Fibroblast of lung (primary cell): ENCODE results near the gene ASB17. TPM values are rescaled to one million over a fixed set of nuclear protein-coding genes. Genes with fewer than 3 reads are reported as not detected.
"Not testable (repeated sequence)": the region's sequence is repeated elsewhere in the genome, so short reads cannot be mapped to it uniquely, and the experiment has no call there.

Experiments used
- DNase-seq, 2 donors: peaks; one replicate each; pipeline versions ENCODE4 v3.0.0 to v3.0.0-alpha.2; 2010; ENCODE audit warnings: low read depth in 2 of 2
- H2AFZ ChIP-seq: 2 replicates; pipeline ENCODE4 v1.5.1; 2012; ENCODE audit warnings: low read length, control low read depth, inconsistent platforms
- H3K27ac ChIP-seq: 2 replicates; pipeline ENCODE4 v1.5.1; 2011; ENCODE audit warnings: low read length, control low read depth; ENCODE audit not compliant: insufficient read depth
- H3K27me3 ChIP-seq: 2 replicates; pipeline ENCODE4 v1.5.1; 2011; ENCODE audit warnings: mild to moderate bottlenecking, low read length; ENCODE audit not compliant: control insufficient read depth, insufficient read depth
- H3K36me3 ChIP-seq: 2 replicates; pipeline ENCODE4 v1.5.1; 2011; ENCODE audit warnings: low read length; ENCODE audit not compliant: control insufficient read depth, insufficient read depth
- H3K4me1 ChIP-seq: 2 replicates; pipeline ENCODE4 v1.5.1; 2011; ENCODE audit warnings: low read length; ENCODE audit not compliant: control insufficient read depth, insufficient read depth; ENCODE audit errors: extremely low read depth
- H3K4me2 ChIP-seq: 2 replicates; pipeline ENCODE4 v1.5.1; 2011; ENCODE audit warnings: low read length, control low read depth; ENCODE audit not compliant: insufficient read depth; ENCODE audit errors: extremely low read depth
- H3K4me3 ChIP-seq, 4 experiments: fragments of 200-600 bp in 1 of 4; sonication (generic) in 1 of 4; replicated peaks in 1 of 4; 2 replicates each; pipeline ENCODE4 v1.5.1; 2011 to 2016; ENCODE audit warnings: low read length in 4 of 4, low read depth in 3 of 4, mild to moderate bottlenecking in 3 of 4, control low read depth in 2 of 4, inconsistent platforms in 1 of 4, mixed read lengths in 1 of 4; ENCODE audit not compliant: insufficient read depth in 1 of 4; ENCODE audit errors: control extremely low read depth in 1 of 4
- H3K79me2 ChIP-seq: 2 replicates; pipeline ENCODE4 v1.5.1; 2012; ENCODE audit warnings: mild to moderate bottlenecking, low read length, inconsistent platforms; ENCODE audit not compliant: control insufficient read depth, insufficient read depth
- H3K9ac ChIP-seq: 2 replicates; pipeline ENCODE4 v1.5.1; 2011; ENCODE audit warnings: mild to moderate bottlenecking, low read length, control low read depth; ENCODE audit not compliant: insufficient read depth
- H3K9me3 ChIP-seq: 2 replicates; pipeline ENCODE4 v1.5.1; 2012; ENCODE audit warnings: low read depth, low read length; ENCODE audit not compliant: control insufficient read depth, insufficient read depth
- H4K20me1 ChIP-seq: 2 replicates; pipeline ENCODE4 v1.5.1; 2011; ENCODE audit warnings: low read length; ENCODE audit not compliant: control insufficient read depth, insufficient read depth; ENCODE audit errors: extremely low read depth
- CTCF ChIP-seq, 2 donors: IDR thresholded peaks in 1 of 2; conservative IDR thresholded peaks in 1 of 2; 1 replicate in 1 of 2; 2 replicates in 1 of 2; pipeline ENCODE4 v1.5.1; 2011 to 2012; ENCODE audit warnings: low read length in 2 of 2, control low read depth in 1 of 2, inconsistent platforms in 1 of 2, low read depth in 1 of 2, mild to moderate bottlenecking in 1 of 2
- EZH2 ChIP-seq: IDR thresholded peaks from 2 replicates; pipeline ENCODE4 v1.5.1; 2012; ENCODE audit warnings: low read length, control low read depth, mild to moderate bottlenecking; ENCODE audit errors: missing control alignments
- polyA plus RNA-seq, 2 donors: library from polyadenylated mRNA; depleted of rRNA in 1 of 2; stranded (reverse) in 1 of 2; unstranded in 1 of 2; fragments of >200 nt; gene quantifications; 2 replicates each; pipeline ENCODE4 v1.2.1, GENCODE V29; 2011 to 2012; ENCODE audit warnings: missing spikeins in 1 of 2
- total RNA-seq: library from RNA; depleted of rRNA; stranded (reverse); fragments of >200 nt; gene quantifications from 2 replicates; pipeline ENCODE4 v1.2.1, GENCODE V29; 2014

The ASB17 gene
- total and polyA plus RNA-seq, 2 donors (not counting 1 experiment from before 2014, with no cell fraction given): not detected

GRCh38 chr1:75950176-75950575, 18.0 kb upstream of the ASB17 start:
- Histone ChIP-seq H3K4me2 (no peak overlapping the region), H3K4me3 (no peak overlapping the region), H3K36me3 (no peaks in the 10 kb centered on the region), H4K20me1 (no peaks in the 10 kb centered on the region), H3K4me1 (no peaks in the 10 kb centered on the region), H3K27ac (no peak overlapping the region), H3K9me3 (no peaks in the 10 kb centered on the region), H2AFZ (no peak overlapping the region), H3K79me2 (no peaks in the 10 kb centered on the region), H3K27me3 (no peaks in the 10 kb centered on the region), H3K9ac (no peak overlapping the region)
- no peak for DNase-seq
- TF ChIP-seq EZH2 (no peak), CTCF (conservative IDR thresholded peaks at IDR 0.05 in 1 of 2, IDR thresholded peaks at IDR 0.05 in 1 of 2; ENCODE audit: low read depth in 1 of 2, low read length in 2 of 2) (no peak)

DNA sequence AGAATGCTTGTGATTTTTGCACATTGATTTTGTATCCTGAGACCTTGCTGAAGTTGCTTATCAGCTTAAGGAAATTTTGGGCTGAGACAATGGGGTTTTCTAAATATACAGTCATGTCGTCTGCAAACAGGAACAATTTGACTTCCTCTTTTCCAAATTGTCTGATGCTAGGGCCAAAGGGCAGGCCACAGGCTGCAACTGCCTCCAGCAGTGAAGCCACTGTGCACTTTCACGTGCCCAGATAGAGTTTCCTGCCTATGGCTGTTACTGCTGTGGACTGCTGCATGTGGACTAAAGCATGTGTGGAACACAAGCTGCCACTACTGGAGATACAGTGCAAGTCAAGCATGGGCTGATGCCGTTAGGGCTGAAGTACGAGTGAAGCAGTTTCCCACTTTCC, 10.8 kb upstream of the ASB17 start:
- not testable (repeated sequence) for H3K36me3 ChIP-seq, H3K9ac ChIP-seq, H4K20me1 ChIP-seq, H3K27ac ChIP-seq, H3K4me1 ChIP-seq, H2AFZ ChIP-seq, H3K9me3 ChIP-seq, H3K27me3 ChIP-seq, H3K4me2 ChIP-seq, DNase-seq, H3K4me3 ChIP-seq, H3K79me2 ChIP-seq

GRCh38 chr1:75937034-75937433, 4.8 kb upstream of the ASB17 start:
- Histone ChIP-seq H3K36me3 (no peaks in the 10 kb centered on the region), H3K4me2 (no peak overlapping the region), H3K9ac (no peak overlapping the region), H2AFZ (no peak overlapping the region), H3K4me3 (no peak overlapping the region), H4K20me1 (no peaks in the 10 kb centered on the region), H3K27ac (no peak overlapping the region), H3K4me1 (peaks cover 2% of the 10 kb centered on the region), H3K9me3 (no peaks in the 10 kb centered on the region), H3K27me3 (no peaks in the 10 kb centered on the region), H3K79me2 (no peaks in the 10 kb centered on the region)
- DNase-seq: peak; percentile 47 to 64
- TF ChIP-seq EZH2: no peak
- no peak for TF ChIP-seq CTCF (conservative IDR thresholded peaks at IDR 0.05 in 1 of 2, IDR thresholded peaks at IDR 0.05 in 1 of 2; ENCODE audit: low read depth in 1 of 2, low read length in 2 of 2)

DNA sequence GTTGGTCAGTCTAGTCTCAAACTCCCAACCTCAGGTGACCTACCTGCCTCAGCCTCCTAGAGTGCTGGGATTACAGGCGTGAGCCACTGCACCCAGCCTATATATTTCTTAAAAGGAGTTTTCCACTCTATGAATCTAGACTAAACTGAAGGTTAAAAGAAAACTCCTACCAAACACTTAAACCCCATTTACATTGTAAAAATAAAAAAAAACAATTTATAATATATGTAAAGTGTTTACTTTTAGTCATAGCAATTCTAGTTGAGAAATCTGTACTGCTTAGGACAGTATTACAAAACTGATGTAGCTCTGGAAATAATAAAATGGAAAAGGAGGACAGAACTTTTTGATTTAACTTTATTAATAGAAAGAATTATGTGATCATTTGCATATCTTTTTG, 9.5 kb downstream of the ASB17 start:
- no peak overlapping the region for H2AFZ ChIP-seq
- H3K27ac ChIP-seq: no peak overlapping the region
- H3K79me2 ChIP-seq: no peaks in the 10 kb centered on the region
- H4K20me1 ChIP-seq: no peaks in the 10 kb centered on the region
- no peaks in the 10 kb centered on the region for H3K27me3 ChIP-seq
- TF ChIP-seq EZH2 (no peak), CTCF (conservative IDR thresholded peaks at IDR 0.05 in 1 of 2, IDR thresholded peaks at IDR 0.05 in 1 of 2; ENCODE audit: low read depth in 1 of 2, low read length in 2 of 2) (no peak)
- no peaks in the 10 kb centered on the region for H3K36me3 ChIP-seq
- H3K4me1 ChIP-seq: no peaks in the 10 kb centered on the region
- no peaks in the 10 kb centered on the region for H3K9me3 ChIP-seq
- H3K4me3 ChIP-seq: no peak overlapping the region
- no peak overlapping the region for H3K9ac ChIP-seq
- no peak overlapping the region for H3K4me2 ChIP-seq
- no peak for DNase-seq
